ENCODE results near the gene MRPS15.

DNA sequence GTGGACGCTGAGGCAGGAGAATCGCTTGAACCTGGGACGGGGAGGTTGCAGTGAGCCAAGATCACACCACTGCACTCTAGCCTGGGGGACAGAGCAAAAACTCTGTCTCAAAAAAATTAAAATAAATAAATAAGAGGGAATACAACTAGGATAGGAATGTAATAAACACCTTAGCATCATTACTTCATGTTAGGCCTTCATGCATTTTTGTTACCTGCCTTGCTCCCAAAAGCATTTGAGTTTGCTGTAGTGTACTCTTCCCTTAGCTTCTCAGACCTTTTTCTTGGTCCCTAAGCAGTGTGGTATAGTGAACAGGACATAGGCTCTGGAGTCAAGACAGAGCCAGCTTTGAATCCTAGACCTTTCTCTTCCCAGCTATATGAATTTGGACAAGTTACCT lies 11.1 kb downstream of the MRPS15 start:
- no peak for TF ChIP-seq ZKSCAN1 (IDR thresholded peaks at IDR 0.05; ENCODE audit: low read length)
- TF ChIP-seq, protein P1, sequence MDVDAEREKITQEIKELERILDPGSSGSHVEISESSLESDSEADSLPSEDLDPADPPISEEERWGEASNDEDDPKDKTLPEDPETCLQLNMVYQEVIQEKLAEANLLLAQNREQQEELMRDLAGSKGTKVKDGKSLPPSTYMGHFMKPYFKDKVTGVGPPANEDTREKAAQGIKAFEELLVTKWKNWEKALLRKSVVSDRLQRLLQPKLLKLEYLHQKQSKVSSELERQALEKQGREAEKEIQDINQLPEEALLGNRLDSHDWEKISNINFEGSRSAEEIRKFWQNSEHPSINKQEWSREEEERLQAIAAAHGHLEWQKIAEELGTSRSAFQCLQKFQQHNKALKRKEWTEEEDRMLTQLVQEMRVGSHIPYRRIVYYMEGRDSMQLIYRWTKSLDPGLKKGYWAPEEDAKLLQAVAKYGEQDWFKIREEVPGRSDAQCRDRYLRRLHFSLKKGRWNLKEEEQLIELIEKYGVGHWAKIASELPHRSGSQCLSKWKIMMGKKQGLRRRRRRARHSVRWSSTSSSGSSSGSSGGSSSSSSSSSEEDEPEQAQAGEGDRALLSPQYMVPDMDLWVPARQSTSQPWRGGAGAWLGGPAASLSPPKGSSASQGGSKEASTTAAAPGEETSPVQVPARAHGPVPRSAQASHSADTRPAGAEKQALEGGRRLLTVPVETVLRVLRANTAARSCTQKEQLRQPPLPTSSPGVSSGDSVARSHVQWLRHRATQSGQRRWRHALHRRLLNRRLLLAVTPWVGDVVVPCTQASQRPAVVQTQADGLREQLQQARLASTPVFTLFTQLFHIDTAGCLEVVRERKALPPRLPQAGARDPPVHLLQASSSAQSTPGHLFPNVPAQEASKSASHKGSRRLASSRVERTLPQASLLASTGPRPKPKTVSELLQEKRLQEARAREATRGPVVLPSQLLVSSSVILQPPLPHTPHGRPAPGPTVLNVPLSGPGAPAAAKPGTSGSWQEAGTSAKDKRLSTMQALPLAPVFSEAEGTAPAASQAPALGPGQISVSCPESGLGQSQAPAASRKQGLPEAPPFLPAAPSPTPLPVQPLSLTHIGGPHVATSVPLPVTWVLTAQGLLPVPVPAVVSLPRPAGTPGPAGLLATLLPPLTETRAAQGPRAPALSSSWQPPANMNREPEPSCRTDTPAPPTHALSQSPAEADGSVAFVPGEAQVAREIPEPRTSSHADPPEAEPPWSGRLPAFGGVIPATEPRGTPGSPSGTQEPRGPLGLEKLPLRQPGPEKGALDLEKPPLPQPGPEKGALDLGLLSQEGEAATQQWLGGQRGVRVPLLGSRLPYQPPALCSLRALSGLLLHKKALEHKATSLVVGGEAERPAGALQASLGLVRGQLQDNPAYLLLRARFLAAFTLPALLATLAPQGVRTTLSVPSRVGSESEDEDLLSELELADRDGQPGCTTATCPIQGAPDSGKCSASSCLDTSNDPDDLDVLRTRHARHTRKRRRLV (CRISPR knock-in tag; IDR thresholded peaks at IDR 0.05): no peak

Data from HepG2 (cell line).